Mesenchymal stem cell (in vitro differentiated cells and primary cell): ENCODE data around the gene FAF1.
A peak's percentile ranks its signal among the peaks of the same experiment; 100 is the strongest.

ENCODE experiments used
- DNase-seq: peaks from one replicate; pipeline ENCODE4 v3.0.0-alpha.2; 2013
- H2AFZ ChIP-seq: one replicate; pipeline ENCODE4 v1.6.1; 2013; ENCODE audit warnings: low read depth, mild to moderate bottlenecking, control low read depth, inconsistent platforms, low read length, moderate library complexity
- H2AK5ac ChIP-seq: 2 replicates; pipeline ENCODE4 v1.6.1; 2013; ENCODE audit warnings: low read length, moderate library complexity, mild to moderate bottlenecking, inconsistent platforms; ENCODE audit not compliant: severe bottlenecking
- H2BK120ac ChIP-seq: one replicate; pipeline ENCODE4 v1.6.1; 2013; ENCODE audit warnings: low read depth, mild to moderate bottlenecking, inconsistent platforms, low read length, moderate library complexity
- H2BK12ac ChIP-seq, 2 experiments: one replicate each; pipeline ENCODE4 v1.6.1; 2013; ENCODE audit warnings: inconsistent platforms in 2 of 2, low read length in 2 of 2, mild to moderate bottlenecking in 2 of 2, moderate library complexity in 2 of 2, control low read depth in 1 of 2
- H2BK15ac ChIP-seq: one replicate; pipeline ENCODE4 v1.6.1; 2013; ENCODE audit warnings: mild to moderate bottlenecking, low read depth, inconsistent platforms; ENCODE audit not compliant: poor library complexity, severe bottlenecking
- H2BK5ac ChIP-seq: 2 replicates; pipeline ENCODE4 v1.6.1; 2013; ENCODE audit warnings: low read depth, mild to moderate bottlenecking, low read length, control low read depth, inconsistent platforms; ENCODE audit not compliant: poor library complexity, severe bottlenecking
- H3K14ac ChIP-seq, 2 experiments: one replicate each; pipeline ENCODE4 v1.6.1; 2013; ENCODE audit warnings: inconsistent platforms in 2 of 2, low read length in 2 of 2, control low read depth in 1 of 2, mild to moderate bottlenecking in 1 of 2, moderate library complexity in 1 of 2
- H3K18ac ChIP-seq, 2 experiments: one replicate each; pipeline ENCODE4 v1.6.1; 2013; ENCODE audit warnings: inconsistent platforms in 2 of 2, low read length in 2 of 2, control low read depth in 1 of 2, low read depth in 1 of 2, mild to moderate bottlenecking in 1 of 2
- H3K23ac ChIP-seq, 2 experiments: one replicate each; pipeline ENCODE4 v1.6.1; 2013; ENCODE audit warnings: inconsistent platforms in 2 of 2, low read length in 2 of 2, mild to moderate bottlenecking in 2 of 2, moderate library complexity in 2 of 2, control low read depth in 1 of 2
- H3K27ac ChIP-seq: 2 replicates; pipeline ENCODE4 v1.5.1; 2013; ENCODE audit warnings: mild to moderate bottlenecking, moderate library complexity, low read length, control low read depth, inconsistent platforms; ENCODE audit not compliant: poor library complexity, severe bottlenecking
- H3K27me3 ChIP-seq, 2 experiments: 2 replicates each; pipeline versions ENCODE4 v1.6.1 to v1.7.0; 2013; ENCODE audit warnings: low read length in 2 of 2, mild to moderate bottlenecking in 2 of 2, moderate library complexity in 2 of 2, control low read depth in 1 of 2, inconsistent platforms in 1 of 2; ENCODE audit not compliant: control insufficient read depth in 1 of 2, insufficient read depth in 1 of 2
- H3K36me3 ChIP-seq, 2 experiments: 2 replicates each; pipeline versions ENCODE4 v1.6.1 to v1.7.0; 2013; ENCODE audit warnings: low read length in 2 of 2, control low read depth in 1 of 2, inconsistent platforms in 1 of 2, low read depth in 1 of 2, mild to moderate bottlenecking in 1 of 2; ENCODE audit not compliant: insufficient read depth in 2 of 2, control insufficient read depth in 1 of 2
- H3K4ac ChIP-seq, 2 experiments: one replicate each; pipeline ENCODE4 v1.6.1; 2013; ENCODE audit warnings: inconsistent platforms in 2 of 2, low read length in 2 of 2, mild to moderate bottlenecking in 2 of 2, moderate library complexity in 2 of 2, control low read depth in 1 of 2, low read depth in 1 of 2
- H3K4me1 ChIP-seq: 2 replicates; pipeline ENCODE4 v1.6.1; 2013; ENCODE audit warnings: low read depth, low read length, control low read depth; ENCODE audit not compliant: control insufficient read depth, insufficient read depth
- H3K4me2 ChIP-seq: 2 replicates; pipeline ENCODE4 v1.6.1; 2013; ENCODE audit warnings: low read length, mild to moderate bottlenecking, inconsistent platforms; ENCODE audit not compliant: poor library complexity, severe bottlenecking
- H3K4me3 ChIP-seq, 2 experiments: 2 replicates each; pipeline versions ENCODE4 v1.5.1 to v1.7.0; 2013; ENCODE audit warnings: low read length in 2 of 2, mild to moderate bottlenecking in 2 of 2, control low read depth in 1 of 2, low read depth in 1 of 2; ENCODE audit not compliant: insufficient read depth in 1 of 2
- H3K79me1 ChIP-seq: replicated peaks from 2 replicates; pipeline ENCODE4 v1.6.1; 2013; ENCODE audit warnings: mild to moderate bottlenecking, control low read depth, low read length, inconsistent platforms; ENCODE audit not compliant: poor library complexity, severe bottlenecking
- H3K9ac ChIP-seq: 2 replicates; pipeline ENCODE4 v1.7.0; 2013; ENCODE audit warnings: mild to moderate bottlenecking, low read length, moderate library complexity
- H3K9me3 ChIP-seq: 2 replicates; pipeline ENCODE4 v1.7.0; 2013; ENCODE audit warnings: mild to moderate bottlenecking, low read length; ENCODE audit not compliant: control insufficient read depth
- H4K8ac ChIP-seq: one replicate; pipeline ENCODE4 v1.6.1; 2013; ENCODE audit warnings: inconsistent platforms, mild to moderate bottlenecking, low read length, moderate library complexity
- H4K91ac ChIP-seq: one replicate; pipeline ENCODE4 v1.6.1; 2013; ENCODE audit warnings: mild to moderate bottlenecking, low read length, inconsistent platforms
- WGBS: methylation state at CpG from one replicate; pipeline ENCODE4 v1.1.7; 2013; ENCODE audit warnings: mixed read lengths; 5-methylcytosine and 5-hydroxymethylcytosine counted together

FAF1 gene

DNA sequence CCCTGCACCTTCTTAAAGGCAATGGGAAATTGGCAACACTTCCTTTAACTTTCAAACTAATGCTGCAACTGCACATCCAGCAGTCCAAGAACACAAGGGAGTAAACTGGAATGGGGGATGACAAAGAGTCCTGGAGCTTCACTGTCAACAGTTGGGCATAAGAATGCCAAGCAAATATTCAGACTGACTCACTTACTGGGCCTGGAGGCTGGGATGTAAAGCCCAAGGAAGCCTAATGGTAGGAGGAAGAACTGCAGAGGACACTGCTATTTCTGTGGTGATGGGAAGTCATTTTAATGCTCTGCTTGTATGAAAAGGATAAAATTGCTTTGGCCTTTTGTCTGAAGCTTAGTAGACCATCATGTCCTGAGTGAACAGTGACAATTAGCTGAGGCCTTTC, 521.1 kb downstream of the FAF1 start:
- no peak for DNase-seq

DNA sequence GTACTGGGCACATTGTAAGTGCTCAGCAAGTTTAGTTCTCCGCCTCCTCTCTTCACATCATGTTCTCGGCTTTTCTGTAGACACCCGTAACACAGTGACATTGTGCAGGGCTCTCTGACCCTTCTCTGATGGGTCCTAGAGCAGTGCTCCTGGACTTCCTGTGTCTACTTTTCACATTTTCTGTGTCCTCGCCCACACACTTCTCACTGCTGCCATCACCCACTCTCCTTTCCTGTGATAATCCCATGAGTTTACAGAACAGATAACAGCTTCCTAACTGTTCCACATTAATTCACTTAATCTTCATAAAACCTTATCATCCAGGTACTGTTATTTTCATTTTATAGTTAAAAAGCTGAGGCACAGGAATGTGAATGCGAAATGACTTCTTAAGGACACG, 523.6 kb downstream of the FAF1 start:
- Histone ChIP-seq H3K36me3 (peaks cover 0 to 22% of the 10 kb centered on the region in 2 experiments), H3K27me3 (peaks cover 17 to 20% of the 10 kb centered on the region in 2 experiments), H3K23ac (no peak overlapping the region), H2AFZ (no peak overlapping the region), H3K18ac (no peak overlapping the region), H2BK12ac (no peak overlapping the region), H3K4me1 (no peaks in the 10 kb centered on the region), H3K4me3 (no peak overlapping the region), H3K9me3 (no peaks in the 10 kb centered on the region), H2BK120ac (no peak overlapping the region), H2BK5ac (no peak overlapping the region), H3K14ac (no peak overlapping the region), H4K91ac (no peak overlapping the region), H3K4ac (no peak overlapping the region), H3K4me2 (no peak overlapping the region), H3K9ac (no peak overlapping the region), H3K79me1 (no peaks in the 10 kb centered on the region), H4K8ac (no peak overlapping the region), H3K27ac (no peak overlapping the region), H2AK5ac (no peak overlapping the region), H2BK15ac (no peak overlapping the region)
- DNase-seq = no peak
- WGBS = 95% methylated on average over 4 of the region's 6 CpGs

More for the DNA sequence above, 521.1 kb downstream of the FAF1 start:
- Histone ChIP-seq H2AK5ac (no peak overlapping the region), H3K9me3 (no peaks in the 10 kb centered on the region), H3K14ac (no peak overlapping the region), H3K79me1 (no peaks in the 10 kb centered on the region), H2AFZ (no peak overlapping the region), H3K27ac (no peak overlapping the region), H2BK5ac (no peak overlapping the region), H3K23ac (no peak overlapping the region), H3K4me1 (no peaks in the 10 kb centered on the region), H3K4me3 (no peak overlapping the region), H3K36me3 (peaks cover 0 to 22% of the 10 kb centered on the region in 2 experiments), H3K9ac (no peak overlapping the region), H4K91ac (no peak overlapping the region), H2BK15ac (no peak overlapping the region), H3K18ac (no peak overlapping the region), H2BK12ac (no peak overlapping the region), H2BK120ac (no peak overlapping the region), H4K8ac (no peak overlapping the region), H3K27me3 (no peaks in the 10 kb centered on the region), H3K4ac (no peak overlapping the region), H3K4me2 (no peak overlapping the region)

DNA sequence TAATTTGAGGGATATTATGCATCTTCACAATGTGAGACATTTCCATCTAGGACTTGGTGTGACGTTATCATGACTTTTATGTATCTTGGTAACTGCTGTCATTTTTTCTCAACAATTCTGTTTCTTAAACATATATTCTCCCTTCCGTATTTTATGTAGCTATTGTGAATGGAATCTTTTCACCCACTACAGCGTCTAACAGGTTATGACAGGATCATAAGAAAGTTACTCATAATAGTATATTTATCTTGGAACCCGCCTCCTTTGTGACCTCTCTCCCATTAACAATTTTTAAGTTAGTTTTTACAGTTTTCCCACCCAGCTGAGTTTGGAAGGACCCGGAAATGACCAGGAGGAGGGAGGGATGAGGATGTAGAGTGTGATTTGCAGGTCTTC, 530.1 kb downstream of the FAF1 start:
- no peak overlapping the region for H2BK120ac ChIP-seq
- no peaks in the 10 kb centered on the region for H3K9me3 ChIP-seq
- H3K36me3 ChIP-seq = no peaks in the 10 kb centered on the region
- no peak overlapping the region for H2AK5ac ChIP-seq
- H2BK12ac ChIP-seq = no peak overlapping the region
- H3K4me1 ChIP-seq = peaks cover 24% of the 10 kb centered on the region
- H3K14ac ChIP-seq = no peak overlapping the region
- H4K91ac ChIP-seq = no peak overlapping the region
- H3K27ac ChIP-seq = no peak overlapping the region
- no peak overlapping the region for H2AFZ ChIP-seq
- peaks cover 68 to 84% of the 10 kb centered on the region in 2 experiments for H3K27me3 ChIP-seq
- H3K79me1 ChIP-seq = no peaks in the 10 kb centered on the region
- H3K18ac ChIP-seq = no peak overlapping the region
- H3K4me2 ChIP-seq = peak overlapping the region; percentile 49
- peak overlapping the region; percentile 27 for H3K9ac ChIP-seq
- WGBS = 0% methylated on average over 1 of the region's 5 CpGs
- no peak overlapping the region for H4K8ac ChIP-seq
- no peak for DNase-seq
- H2BK15ac ChIP-seq = no peak overlapping the region
- H2BK5ac ChIP-seq = no peak overlapping the region
- H3K23ac ChIP-seq = no peak overlapping the region
- H3K4ac ChIP-seq = no peak overlapping the region
- H3K4me3 ChIP-seq = peak overlapping the region in 1 of 2 experiments; percentile 66

DNA sequence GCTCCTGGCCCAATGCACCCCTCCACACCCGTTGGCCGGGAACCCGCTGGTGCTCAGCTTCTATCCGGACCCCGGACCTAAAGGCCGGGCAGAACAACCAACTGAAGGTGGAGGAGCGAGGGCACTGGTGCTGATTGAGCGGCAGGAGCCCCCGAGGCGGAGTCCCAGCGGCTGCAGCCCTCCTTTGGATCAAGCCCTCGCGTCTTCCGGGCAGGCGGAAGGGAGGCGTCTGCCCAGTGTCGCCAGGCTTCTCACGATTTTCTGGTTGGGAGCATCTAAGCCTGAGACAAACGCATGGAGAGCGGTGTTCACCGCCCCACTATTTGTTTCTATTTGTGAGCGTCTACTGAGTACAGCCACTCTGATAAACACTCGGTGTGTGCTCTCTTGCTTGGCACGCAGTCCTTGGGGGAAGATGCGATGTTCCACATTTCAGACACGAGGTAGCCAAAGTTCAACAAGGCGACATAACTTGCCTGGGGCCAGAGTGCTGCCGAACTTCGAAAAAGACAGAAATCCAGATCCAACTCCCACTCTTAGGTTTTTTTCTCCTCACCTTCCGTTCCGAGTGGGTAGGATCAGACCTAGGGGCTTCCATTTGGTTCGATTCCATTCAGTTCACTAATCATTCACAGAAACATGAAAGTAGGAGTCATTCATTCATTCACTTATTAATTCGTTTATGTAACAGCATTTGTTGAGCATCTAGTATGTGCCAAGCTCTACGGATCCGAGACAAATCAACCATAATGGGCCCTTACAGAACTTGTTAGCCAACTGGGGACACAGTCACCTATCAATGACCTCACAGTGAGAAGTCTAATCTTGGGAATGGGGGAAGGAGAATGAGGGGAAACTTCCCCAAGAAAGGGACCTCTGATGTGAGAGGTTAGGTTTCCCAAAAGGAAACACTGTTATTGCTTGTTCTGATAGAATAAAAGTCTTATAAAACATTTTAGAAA, 532.0 kb downstream of the FAF1 start:
- H3K18ac ChIP-seq = no peak overlapping the region

More for the DNA sequence above, 532.0 kb downstream of the FAF1 start:
- Histone ChIP-seq H2BK5ac (no peak overlapping the region), H3K9me3 (no peaks in the 10 kb centered on the region), H2BK15ac (no peak overlapping the region), H3K9ac (no peak overlapping the region), H3K4me1 (peaks cover 34% of the 10 kb centered on the region), H3K4me3 (no peak overlapping the region), H2BK12ac (no peak overlapping the region), H3K23ac (peak overlapping the region; percentile 63 to 92), H3K14ac (no peak overlapping the region), H2AK5ac (no peak overlapping the region), H3K79me1 (no peaks in the 10 kb centered on the region), H4K91ac (no peak overlapping the region), H3K27ac (no peak overlapping the region), H2BK120ac (no peak overlapping the region), H3K4ac (no peak overlapping the region), H2AFZ (no peak overlapping the region), H4K8ac (no peak overlapping the region), H3K27me3 (peaks cover 86 to 99% of the 10 kb centered on the region in 2 experiments), H3K4me2 (no peak overlapping the region), H3K36me3 (no peaks in the 10 kb centered on the region)
- WGBS = 8% methylated on average over 34 of the region's 35 CpGs
- DNase-seq = no peak
